Gastrocnemius medialis (tissue), 4 donors: ENCODE measurements around the gene GNG7. TPM values are rescaled to one million over a fixed set of nuclear protein-coding genes. Genes with fewer than 3 reads are reported as not detected.

Source experiments
- ATAC-seq, 2 donors: fragments of 150-250 bp; one replicate each; pipeline ENCODE4 v1.9.1; 2016
- DNase-seq, 2 donors: peaks; one replicate each; pipeline ENCODE4 v3.0.0-alpha.2; 2019
- H3K27ac ChIP-seq, 4 donors: fragments of 200-600 bp; sonication (generic); 1 replicate in 1 of 4; 2 replicates in 3 of 4; pipeline ENCODE4 v1.5.1; 2016 to 2018; ENCODE audit warnings: mild to moderate bottlenecking in 2 of 4, moderate library complexity in 1 of 4
- H3K27me3 ChIP-seq, 3 donors: fragments of 200-600 bp; sonication (generic) in 2 of 3; 1 replicate in 1 of 3; 2 replicates in 2 of 3; pipeline versions ENCODE4 v1.5.1 to v1.6.0; 2016 to 2019; ENCODE audit warnings: mild to moderate bottlenecking in 1 of 3, moderate library complexity in 1 of 3
- H3K36me3 ChIP-seq, 2 donors: fragments of 200-600 bp; sonication (generic) in 1 of 2; one replicate each; pipeline ENCODE4 v1.5.1; 2017 to 2018
- H3K4me1 ChIP-seq, 2 donors: fragments of 200-600 bp; sonication (generic) in 1 of 2; one replicate each; pipeline ENCODE4 v1.5.1; 2016 to 2017; ENCODE audit warnings: mild to moderate bottlenecking in 2 of 2
- H3K4me3 ChIP-seq, 4 donors: fragments of 200-600 bp; sonication (generic) in 3 of 4; 1 replicate in 1 of 4; 2 replicates in 3 of 4; pipeline ENCODE4 v1.5.1; 2016 to 2019; ENCODE audit warnings: mild to moderate bottlenecking in 2 of 4
- H3K9me3 ChIP-seq, 3 donors: fragments of 200-600 bp; sonication (generic) in 2 of 3; 1 replicate in 1 of 3; 2 replicates in 2 of 3; pipeline ENCODE4 v1.5.1; 2016 to 2019
- CTCF ChIP-seq, 5 experiments: fragments of 450-650 bp in 3 of 5; fragments of 200-600 bp in 2 of 5; sonication (generic) in 2 of 5; IDR thresholded peaks in 4 of 5; conservative IDR thresholded peaks in 1 of 5; 1 replicate in 4 of 5; 2 replicates in 1 of 5; pipeline ENCODE4 v1.5.1; 2016 to 2019; ENCODE audit warnings: antibody characterized with exemption in 5 of 5, mild to moderate bottlenecking in 3 of 5, moderate library complexity in 3 of 5
- POLR2A ChIP-seq, 2 donors: fragments of 450-650 bp; IDR thresholded peaks; one replicate each; pipeline ENCODE4 v1.6.1; 2017; ENCODE audit warnings: antibody characterized with exemption in 2 of 2, mild to moderate bottlenecking in 2 of 2, moderate library complexity in 2 of 2
- in situ Hi-C, 4 donors: fragments of 200-750 bp; cut with MboI; loops; one replicate each; pipeline versions ENCODE4 v1.15.0 to v1.8.0; 2017; ENCODE audit warnings: low sequenced_read_pairs in 4 of 4
- intact Hi-C: fragments of 100-400 bp; cut with DNase I; formaldehyde crosslinking; loops from one replicate; pipeline ENCODE4 v1.15.1; 2023; ENCODE audit warnings: low total_unique reads
- total RNA-seq, 4 donors: library from RNA; depleted of rRNA; stranded (reverse); fragments of >200 nt; gene quantifications; one replicate each; pipeline versions ENCODE4 v1.1.0 to v1.2.3, GENCODE V29; 2016

Gene GNG7
- total RNA-seq, 4 donors from 2014 or later, result 0.46 to 1.1 (median 0.62) TPM

DNA sequence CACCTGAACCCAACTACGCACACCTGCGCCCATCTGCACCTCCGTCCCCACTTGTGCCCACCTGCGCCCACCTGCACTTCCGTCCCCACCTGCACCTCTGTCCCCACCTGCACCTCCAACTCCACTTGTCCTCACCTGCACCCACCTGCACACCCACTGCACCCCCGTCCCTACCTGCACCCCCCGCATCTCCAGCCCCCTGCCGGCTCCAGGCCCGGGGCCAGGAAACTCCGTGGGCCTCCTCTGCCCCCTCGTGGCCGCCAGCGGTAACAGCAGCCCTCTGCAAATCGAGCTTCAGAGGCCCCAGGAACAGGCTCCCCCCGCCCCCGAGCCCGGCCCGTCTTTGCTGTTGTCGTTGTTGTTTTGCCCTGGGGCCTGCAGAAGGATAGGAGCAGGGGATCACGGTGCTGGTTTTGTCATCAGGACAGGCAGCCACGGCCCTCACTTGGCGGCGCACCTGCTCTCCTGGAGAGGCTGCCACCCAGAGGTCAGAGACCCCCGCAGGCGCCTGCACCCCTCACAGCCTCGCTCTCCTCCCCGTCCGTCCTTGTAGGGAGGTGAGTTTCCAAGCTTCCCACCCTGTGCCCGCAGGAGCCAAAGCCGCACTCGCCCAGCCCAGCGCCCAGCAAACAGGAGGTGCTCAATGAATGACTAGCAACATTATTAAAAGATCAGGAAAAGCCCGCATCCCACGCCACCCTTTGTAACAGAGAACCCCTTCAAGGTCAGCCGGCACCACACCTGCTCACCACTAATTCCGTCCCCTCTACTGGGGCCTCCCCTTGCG, 65.4 kb downstream of the GNG7 start:
- ATAC-seq, result peak; percentile 64
- TF ChIP-seq CTCF (IDR thresholded peaks at IDR 0.05 in 4 of 5, conservative IDR thresholded peaks at IDR 0.05 in 1 of 5) (peak; percentile 54 to 95 (median 88)), POLR2A (IDR thresholded peaks at IDR 0.05) (no peak)
- in situ Hi-C loops, result no loop called here
- H3K36me3 ChIP-seq, result no peaks in the 10 kb centered on the region
- no peaks in the 10 kb centered on the region for H3K9me3 ChIP-seq
- H3K4me1 ChIP-seq, result no peaks in the 10 kb centered on the region
- H3K4me3 ChIP-seq, result peak overlapping the region in 1 of 4 donors; percentile 43
- intact Hi-C loops, result no loop called here
- H3K27ac ChIP-seq, result no peak overlapping the region
- no peak for DNase-seq
- H3K27me3 ChIP-seq, result peaks cover 0 to 4% (median 0%) of the 10 kb centered on the region in 3 donors

GRCh38 chr19:2636141-2636896, 66.2 kb downstream of the GNG7 start:
- H3K4me3 ChIP-seq, result no peak overlapping the region
- no peak for ATAC-seq
- H3K9me3 ChIP-seq, result no peaks in the 10 kb centered on the region
- no peaks in the 10 kb centered on the region for H3K36me3 ChIP-seq
- H3K27ac ChIP-seq, result no peak overlapping the region
- DNase-seq, result no peak
- in situ Hi-C loops, result no loop called here
- TF ChIP-seq POLR2A (IDR thresholded peaks at IDR 0.05) (no peak), CTCF (IDR thresholded peaks at IDR 0.05 in 4 of 5, conservative IDR thresholded peaks at IDR 0.05 in 1 of 5) (no peak)
- intact Hi-C loops, result no loop called here
- H3K27me3 ChIP-seq, result peaks cover 0 to 4% (median 0%) of the 10 kb centered on the region in 3 donors
- H3K4me1 ChIP-seq, result no peaks in the 10 kb centered on the region

DNA sequence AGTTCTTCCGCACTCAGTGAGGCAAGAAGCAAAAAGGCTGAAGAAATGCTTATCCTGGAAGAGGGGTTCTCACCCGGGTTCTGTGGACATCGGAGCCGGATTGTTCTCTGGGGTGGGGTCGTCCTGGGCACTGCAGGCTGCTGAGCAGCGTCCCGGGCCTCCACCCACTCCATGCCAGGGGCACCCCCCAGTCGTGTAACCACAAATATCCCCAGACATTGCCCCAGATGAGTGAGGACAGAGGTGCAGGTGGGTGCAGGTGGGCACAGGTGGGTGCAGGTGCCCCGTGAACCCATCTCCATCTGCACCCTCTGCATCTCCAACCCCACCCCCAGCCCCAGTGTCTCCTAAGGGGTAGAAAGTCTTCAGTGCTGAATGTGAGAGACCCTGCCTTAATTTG, 67.5 kb downstream of the GNG7 start:
- peaks cover 0 to 7% (median 0%) of the 10 kb centered on the region in 3 donors for H3K9me3 ChIP-seq
- in situ Hi-C loops, result no loop called here
- TF ChIP-seq CTCF (IDR thresholded peaks at IDR 0.05 in 4 of 5, conservative IDR thresholded peaks at IDR 0.05 in 1 of 5) (no peak), POLR2A (IDR thresholded peaks at IDR 0.05) (no peak)
- DNase-seq (no peak), ATAC-seq (no peak)
- peaks cover 0 to 4% (median 0%) of the 10 kb centered on the region in 3 donors for H3K27me3 ChIP-seq
- H3K4me3 ChIP-seq, result no peak overlapping the region
- no peak overlapping the region for H3K27ac ChIP-seq
- intact Hi-C loops, result no loop called here
- H3K36me3 ChIP-seq, result no peaks in the 10 kb centered on the region
- no peaks in the 10 kb centered on the region for H3K4me1 ChIP-seq

DNA sequence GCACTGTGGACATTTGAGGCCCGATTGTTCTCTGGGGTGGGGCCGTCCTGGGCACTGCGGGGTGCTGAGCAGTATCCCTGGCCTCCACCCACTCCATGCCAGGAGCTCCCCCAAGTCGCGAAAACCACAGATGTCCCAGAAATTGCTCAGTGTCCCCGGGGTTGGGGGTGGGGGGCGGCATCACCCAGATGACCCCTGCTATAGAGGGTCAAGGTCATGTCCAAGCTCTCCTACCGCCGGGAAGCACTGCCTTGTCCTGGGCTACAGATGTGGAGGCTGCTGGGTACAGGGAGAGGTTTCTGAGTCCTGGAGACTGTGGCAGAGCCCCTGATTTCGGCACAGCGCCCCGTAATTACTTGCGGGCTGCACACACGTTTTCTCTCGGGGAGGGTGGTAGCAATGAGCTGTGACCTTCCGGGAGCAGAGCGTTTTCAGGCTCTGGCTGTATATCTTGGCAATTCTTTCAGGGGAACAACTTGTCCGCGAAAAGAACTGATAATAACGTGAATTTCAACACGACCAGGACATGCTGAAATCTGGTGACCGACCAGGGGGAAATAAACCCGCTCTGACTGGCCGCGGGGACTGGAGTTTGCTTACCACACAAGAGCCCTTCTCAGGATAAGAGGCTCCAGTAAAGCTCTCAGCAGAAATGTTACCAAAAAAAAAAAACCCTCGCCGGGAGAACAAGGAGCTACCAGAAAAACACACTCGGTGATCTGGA, 68.1 kb downstream of the GNG7 start:
- DNase-seq (no peak), ATAC-seq (no peak)
- peaks cover 0 to 7% (median 0%) of the 10 kb centered on the region in 3 donors for H3K9me3 ChIP-seq
- H3K4me3 ChIP-seq, result no peak overlapping the region
- intact Hi-C loops (no loop called here), in situ Hi-C loops (no loop called here)
- no peaks in the 10 kb centered on the region for H3K36me3 ChIP-seq
- H3K27ac ChIP-seq, result no peak overlapping the region
- peaks cover 0 to 4% (median 0%) of the 10 kb centered on the region in 3 donors for H3K27me3 ChIP-seq
- TF ChIP-seq POLR2A (IDR thresholded peaks at IDR 0.05), result no peak
- no peak for TF ChIP-seq CTCF (IDR thresholded peaks at IDR 0.05 in 4 of 5, conservative IDR thresholded peaks at IDR 0.05 in 1 of 5)
- no peaks in the 10 kb centered on the region for H3K4me1 ChIP-seq
